Skeletal muscle cell (primary cell): ENCODE results near the gene SLC9A9.

Source experiments
- DNase-seq: peaks from one replicate; pipeline ENCODE4 v3.0.0-alpha.2; 2010; ENCODE audit warnings: low read depth
- H3K4me3 ChIP-seq: 2 replicates; pipeline ENCODE4 v1.5.1; 2011; ENCODE audit warnings: low read depth, mild to moderate bottlenecking, control low read depth, low read length, moderate library complexity

SLC9A9 gene

DNA sequence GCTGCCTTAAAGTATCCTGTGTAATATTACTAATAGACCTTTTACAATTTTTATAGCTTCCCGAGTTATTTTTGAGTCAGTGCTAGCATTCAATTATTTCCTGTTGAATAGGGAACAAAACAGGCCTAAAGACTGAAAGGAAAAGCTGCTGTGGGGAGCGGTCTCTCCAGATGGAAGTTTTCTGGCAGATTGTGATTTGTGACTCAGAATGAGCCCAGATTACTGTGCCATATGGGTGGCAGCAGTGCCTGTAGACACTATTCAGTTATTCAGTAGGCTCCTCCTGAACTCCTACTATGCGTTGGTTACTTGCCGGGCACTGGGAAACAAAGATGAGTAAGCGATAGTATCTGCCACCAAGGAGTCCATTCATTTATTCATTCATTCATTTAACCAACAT is 516.9 kb downstream of the SLC9A9 start:
- DNase-seq, result no peak
- no peak overlapping the region for H3K4me3 ChIP-seq

DNA sequence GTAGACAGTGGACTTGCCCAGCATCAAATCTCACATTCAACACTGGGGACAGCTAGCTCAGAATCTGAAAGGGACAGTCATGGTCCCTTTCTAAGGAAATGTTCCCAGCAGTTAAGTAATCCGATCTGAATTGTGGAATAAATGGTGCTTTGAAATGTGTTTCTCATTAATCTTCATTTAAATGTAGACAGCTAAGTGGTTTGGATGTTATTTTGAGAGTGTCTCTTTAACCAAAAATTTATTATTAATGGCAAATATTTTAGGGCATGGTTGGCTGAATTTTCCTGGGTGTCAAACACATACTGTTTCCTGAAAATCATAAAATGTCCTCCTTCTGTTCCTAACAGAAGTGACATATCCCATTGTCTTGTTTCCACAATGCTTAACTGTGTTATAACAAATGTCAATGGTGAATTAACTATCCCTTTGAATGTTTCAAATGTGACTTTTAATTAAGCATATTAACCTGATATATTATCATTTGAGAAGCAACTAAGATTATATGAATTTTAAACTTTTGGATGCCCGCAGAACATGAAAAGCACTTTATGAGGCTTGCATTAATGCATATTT is 517.9 kb downstream of the SLC9A9 start:
- no peak overlapping the region for H3K4me3 ChIP-seq
- no peak for DNase-seq

DNA sequence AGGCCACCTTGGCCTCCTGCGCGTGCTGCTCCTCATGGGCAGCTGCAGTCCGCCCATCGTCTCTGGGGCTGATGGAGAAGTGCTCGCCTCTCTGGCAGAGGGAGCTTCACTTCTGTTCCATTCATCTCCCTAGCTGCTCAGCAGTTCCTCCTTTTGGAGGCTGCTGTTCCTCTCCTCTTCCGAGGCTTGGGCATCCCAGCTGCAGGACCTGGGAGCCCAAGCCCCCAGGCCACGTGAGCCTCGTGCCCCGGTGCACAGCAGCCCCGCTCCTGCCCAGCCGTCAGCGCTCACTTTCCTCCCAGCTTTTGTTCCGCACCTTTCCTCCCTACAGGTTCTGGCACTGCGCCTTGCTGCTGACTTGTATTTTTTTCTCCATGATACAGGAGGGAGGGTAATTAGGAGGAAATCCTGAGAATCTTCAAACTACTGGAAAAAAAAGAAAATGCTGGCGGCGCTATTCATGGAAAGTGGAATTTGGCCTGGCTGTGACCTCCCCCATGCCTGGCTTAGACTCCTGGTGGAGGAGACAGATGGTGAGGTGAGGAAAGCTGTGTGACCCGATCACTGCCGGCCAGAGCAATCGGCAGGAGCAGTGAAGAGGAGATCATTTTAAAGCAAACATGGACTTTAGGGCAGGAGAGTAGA is 518.6 kb downstream of the SLC9A9 start:
- H3K4me3 ChIP-seq, result no peak overlapping the region
- DNase-seq, result no peak

DNA sequence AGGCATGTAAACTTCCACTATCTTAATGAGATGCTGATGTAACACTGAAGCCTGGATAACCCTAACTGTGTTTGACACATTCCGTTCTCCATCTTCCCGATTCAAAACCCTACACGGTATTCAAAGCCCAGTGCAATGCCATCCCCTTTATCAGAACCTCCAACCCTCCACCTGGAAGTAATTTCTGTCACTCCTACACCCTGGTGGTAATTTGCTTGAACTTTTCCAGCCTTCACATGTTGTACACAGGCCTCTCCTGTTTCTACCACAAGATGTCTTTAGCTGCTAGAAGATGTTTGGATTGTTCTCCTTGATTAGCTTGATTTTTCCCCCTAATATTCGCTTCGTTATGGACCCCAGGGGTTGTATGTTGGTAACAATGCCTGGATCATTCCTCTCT is 519.8 kb downstream of the SLC9A9 start:
- no peak overlapping the region for H3K4me3 ChIP-seq
- DNase-seq, result no peak

DNA sequence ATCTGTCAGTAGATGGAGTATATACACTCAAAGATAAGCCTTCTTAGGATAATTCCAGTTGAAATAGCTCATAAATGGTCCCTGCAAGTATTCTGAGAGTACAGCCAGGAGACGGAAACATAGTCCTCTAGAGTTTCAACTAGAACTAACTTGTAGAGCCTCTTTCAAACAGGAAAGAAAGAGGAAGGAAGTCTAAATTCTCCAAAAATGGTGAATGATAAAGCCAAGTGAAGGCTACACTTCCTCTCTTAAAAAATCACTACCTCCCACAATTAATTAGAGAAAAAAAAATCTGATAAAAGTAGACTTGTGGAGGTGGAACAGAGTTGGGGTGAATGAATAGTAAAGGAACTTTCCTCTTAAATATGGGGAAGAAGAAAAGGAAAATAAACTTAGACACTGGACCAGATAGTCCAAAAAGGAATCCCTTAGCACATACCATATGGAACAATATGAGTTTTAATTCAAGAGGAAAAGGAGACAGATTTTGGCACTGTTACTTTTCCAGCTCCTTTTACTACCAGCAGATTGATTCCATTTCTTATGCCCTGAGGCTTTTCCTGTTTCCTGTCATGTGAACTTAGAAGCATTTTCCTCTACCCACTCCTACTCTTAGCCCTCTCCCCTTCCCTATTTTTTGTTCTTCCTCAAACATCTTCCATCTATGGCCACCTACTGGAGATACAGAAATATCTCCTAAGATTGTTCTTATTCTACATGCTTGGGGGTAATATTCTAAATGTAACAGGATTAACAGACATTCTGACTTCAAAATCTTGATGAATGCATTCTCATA is 521.1 kb downstream of the SLC9A9 start:
- no peak for DNase-seq
- H3K4me3 ChIP-seq, result no peak overlapping the region

DNA sequence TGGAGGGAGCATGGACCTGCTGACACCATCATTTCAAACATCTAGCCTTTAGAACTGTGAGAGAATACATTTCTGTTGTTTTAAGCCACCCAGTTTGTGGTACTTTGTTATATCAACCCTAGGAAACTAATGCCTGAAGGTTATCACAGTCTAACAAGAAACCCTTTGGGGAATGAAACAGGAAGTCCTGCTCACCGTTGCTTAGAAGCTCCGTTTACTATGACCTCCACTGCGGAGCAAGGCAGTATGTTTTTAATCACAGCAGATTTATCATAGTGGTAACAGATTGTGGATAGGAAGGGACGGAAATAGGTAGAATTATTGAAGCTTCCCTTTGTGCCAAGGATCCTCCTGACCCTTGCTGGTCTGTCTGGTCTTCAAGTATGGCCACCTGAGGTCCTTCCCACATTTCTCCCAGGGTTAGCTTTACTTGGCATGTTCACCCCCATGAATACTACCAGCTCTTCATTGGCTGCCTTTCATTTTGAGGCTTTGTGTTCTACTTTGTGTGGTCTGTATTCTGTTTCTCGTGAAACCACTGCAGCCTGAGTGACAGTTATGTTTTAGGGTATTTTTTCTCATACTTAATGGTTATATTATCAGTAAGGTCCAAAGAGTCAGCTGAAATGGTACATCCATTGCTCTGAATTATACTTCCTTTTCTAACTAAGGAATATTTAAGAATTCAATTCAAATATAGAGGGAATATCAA is 527.1 kb downstream of the SLC9A9 start:
- no peak overlapping the region for H3K4me3 ChIP-seq
- no peak for DNase-seq

GRCh38 chr3:143315766-143316165 is 532.5 kb downstream of the SLC9A9 start:
- no peak for DNase-seq
- no peak overlapping the region for H3K4me3 ChIP-seq

GRCh38 chr3:143314251-143315093 is 533.8 kb downstream of the SLC9A9 start:
- DNase-seq, result no peak
- H3K4me3 ChIP-seq, result no peak overlapping the region

- DNase-seq, result no peak
- no peak overlapping the region for H3K4me3 ChIP-seq
Measured at GRCh38 chr3:143313893-143314188, 534.4 kb downstream of the SLC9A9 start.

DNA sequence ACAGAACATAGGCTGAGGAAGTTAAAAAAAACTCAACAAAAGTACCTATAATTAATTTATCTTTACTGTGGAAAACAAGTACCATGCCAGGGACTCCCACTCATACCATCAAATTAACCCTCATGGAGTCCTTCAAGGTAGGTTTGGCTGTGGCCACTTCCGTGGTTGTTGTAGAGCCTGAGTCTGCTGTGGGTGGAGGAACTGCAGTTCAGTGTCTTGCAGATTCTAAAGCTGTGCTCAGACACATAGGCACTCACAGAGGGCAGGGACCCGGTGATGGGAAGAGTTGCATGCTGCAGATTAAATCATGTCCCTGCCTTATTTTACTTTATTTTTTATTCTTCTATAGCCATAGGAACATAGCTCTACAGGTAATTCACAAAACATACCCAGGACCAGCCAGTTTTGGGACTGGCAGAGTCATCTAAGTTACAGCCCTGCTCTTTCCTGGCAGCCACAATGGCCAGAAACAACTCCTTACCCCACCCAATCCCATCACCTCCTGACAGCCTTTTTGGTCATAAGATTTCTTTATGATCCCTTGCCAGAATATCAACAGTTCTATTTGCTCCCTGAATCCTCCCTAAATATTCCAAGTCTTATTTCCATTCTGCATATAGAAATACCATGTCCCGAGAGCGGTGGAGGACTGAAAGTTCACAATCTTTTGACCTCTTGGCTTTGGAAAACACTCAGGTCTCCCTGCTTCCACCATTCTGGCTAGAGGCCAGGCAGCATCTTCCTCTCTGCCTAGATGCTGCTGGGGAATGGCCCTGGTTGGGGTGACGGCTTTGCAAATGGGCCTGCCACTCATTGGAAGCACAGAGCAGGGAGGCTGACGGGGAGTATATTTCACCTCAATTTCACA is 535.0 kb downstream of the SLC9A9 start:
- no peak overlapping the region for H3K4me3 ChIP-seq
- no peak for DNase-seq

DNA sequence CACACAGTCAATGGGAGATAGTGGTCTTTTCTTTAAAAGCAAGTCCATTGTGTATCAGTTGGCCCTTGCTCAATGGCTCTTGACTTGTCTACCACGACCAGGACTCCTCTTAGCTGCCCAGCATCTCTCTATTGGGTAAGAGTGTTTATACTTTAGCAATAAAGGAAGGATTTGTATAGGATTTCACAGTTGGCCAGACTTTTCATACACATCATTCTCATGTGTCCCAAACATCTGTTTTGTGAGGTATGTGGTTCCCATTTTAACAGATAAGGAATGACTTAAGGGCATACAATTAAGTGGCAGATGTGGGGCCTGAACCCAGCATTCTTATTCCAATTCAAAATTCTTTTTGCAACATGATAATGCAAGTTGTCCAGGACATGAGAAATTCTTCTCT is 537.2 kb downstream of the SLC9A9 start:
- no peak for DNase-seq
- H3K4me3 ChIP-seq, result no peak overlapping the region

DNA sequence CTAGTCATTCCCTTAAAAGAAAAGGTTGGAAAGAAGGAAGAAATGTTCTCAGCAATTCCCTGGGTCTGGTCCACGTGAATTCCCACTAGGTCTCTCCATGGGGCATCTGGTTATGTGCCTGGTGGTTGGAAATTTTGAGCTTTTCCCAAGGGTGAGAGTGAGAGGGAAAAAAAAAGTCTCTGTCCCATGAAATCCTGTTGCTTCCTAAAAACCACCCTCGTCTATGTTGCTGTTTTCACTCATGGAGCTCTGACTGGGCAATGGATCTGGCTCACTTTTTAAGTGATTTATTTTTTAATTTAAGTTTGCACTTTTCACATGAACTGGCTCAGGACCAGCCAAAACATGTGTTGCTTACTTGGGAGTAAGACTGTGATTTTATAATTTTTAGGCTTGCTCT is 538.6 kb downstream of the SLC9A9 start:
- no peak overlapping the region for H3K4me3 ChIP-seq
- DNase-seq, result peak; percentile 65

DNA sequence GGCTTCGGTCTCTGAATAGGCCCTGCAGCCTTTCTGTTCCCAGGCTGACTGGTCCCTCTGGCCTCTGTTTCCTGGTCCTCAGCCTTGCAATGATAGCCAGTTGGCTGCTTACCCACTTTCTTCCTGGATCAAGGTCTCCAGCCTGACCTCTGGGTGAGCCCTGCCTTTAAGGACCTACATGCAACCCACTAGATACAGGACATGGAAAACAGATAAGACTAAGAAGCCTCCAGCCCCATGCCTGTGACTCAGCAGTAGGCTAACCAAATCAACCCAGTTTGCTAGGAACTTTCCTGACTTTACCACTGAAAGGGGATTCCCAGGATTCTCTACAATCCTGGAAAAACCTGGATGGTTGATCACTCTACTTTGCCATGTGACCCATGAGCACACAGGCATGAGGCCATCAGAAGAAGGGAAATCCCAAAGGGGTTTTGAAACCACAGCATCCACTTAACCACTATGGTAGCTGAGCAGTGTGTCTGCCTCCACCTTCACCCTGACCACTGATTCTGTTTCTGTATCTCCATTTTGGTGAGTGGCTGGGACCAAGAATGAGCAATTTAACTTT is 540.6 kb downstream of the SLC9A9 start:
- DNase-seq, result no peak
- no peak overlapping the region for H3K4me3 ChIP-seq

GRCh38 chr3:143306407-143306806 is 541.9 kb downstream of the SLC9A9 start:
- DNase-seq, result no peak
- H3K4me3 ChIP-seq, result no peak overlapping the region

GRCh38 chr3:143302638-143303171 is 545.6 kb downstream of the SLC9A9 start:
- no peak overlapping the region for H3K4me3 ChIP-seq
- peak; percentile 97 for DNase-seq

DNA sequence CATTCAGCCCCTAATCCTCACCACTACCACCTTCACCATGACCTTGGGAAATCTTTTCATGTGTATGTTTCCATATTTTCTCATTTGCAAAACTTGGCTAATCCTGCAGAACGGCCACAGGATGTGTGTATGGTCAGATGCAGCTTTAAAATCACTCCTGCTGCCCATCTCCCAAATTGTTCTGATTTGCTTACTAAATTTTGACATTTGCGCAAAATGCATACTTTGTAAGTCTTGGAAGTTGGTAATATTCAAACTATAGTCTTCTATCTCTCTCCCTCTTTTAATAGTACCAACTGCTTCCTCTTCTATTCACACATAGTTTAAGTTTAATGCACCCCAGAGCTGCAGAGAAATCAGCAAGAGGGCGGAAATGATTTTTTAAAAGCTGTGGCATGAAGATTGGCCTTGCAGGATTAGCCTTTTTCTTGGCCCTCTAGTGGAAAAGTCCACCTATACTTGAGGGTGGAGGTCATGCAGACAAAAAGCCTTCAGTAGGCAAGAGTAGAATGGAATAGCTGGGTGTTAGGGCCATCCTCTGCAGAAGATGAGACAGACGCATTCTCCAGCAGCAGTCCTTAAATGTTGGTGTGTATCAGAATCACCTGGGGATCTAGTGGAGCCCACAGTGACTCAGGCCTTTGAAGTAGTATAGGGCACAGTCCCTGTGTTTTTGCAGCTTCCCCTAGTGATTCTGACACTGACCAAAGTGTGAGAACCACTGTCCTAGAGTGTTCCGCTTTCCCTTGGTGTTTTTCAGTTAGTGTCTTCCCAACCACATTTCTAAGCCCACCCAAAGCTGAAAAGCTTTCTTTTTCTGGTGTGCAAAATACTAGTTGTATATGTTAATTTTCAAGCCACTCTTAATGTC is 547.0 kb downstream of the SLC9A9 start:
- H3K4me3 ChIP-seq, result no peak overlapping the region
- no peak for DNase-seq

GRCh38 chr3:143298886-143299535 is 549.3 kb downstream of the SLC9A9 start:
- no peak for DNase-seq
- no peak overlapping the region for H3K4me3 ChIP-seq
